Peyer's patch (tissue), 4 donors: ENCODE results near the gene COQ2.

Experiments
- CTCF ChIP-seq, 6 experiments: fragments of 450-650 bp in 4 of 6; fragments of 200-600 bp in 2 of 6; sonication (generic) in 1 of 6; IDR thresholded peaks; one replicate each; pipeline ENCODE4 v1.5.1; 2017 to 2019; ENCODE audit warnings: antibody characterized with exemption in 6 of 6, mild to moderate bottlenecking in 3 of 6, moderate library complexity in 1 of 6
- POLR2A ChIP-seq, 2 donors: fragments of 450-650 bp; IDR thresholded peaks; one replicate each; pipeline ENCODE4 v1.5.1; 2017; ENCODE audit warnings: antibody characterized with exemption in 2 of 2, mild to moderate bottlenecking in 2 of 2, moderate library complexity in 2 of 2

- no peak for TF ChIP-seq POLR2A (IDR thresholded peaks at IDR 0.05)
- TF ChIP-seq CTCF (IDR thresholded peaks at IDR 0.05), result no peak
These were observed 53.7 kb downstream of the COQ2 start for GRCh38 chr4:83230928-83231327.
